ENCODE results near the gene MAD2L2.

GRCh38 chr1:11648039-11648438 lies 32.9 kb downstream of the MAD2L2 start:
- no peak for TF ChIP-seq POLR2AphosphoS5 (IDR thresholded peaks at IDR 0.05; ENCODE audit: control insufficient read depth, insufficient read depth, low read depth, low read length)
- TF ChIP-seq ZBTB40 (IDR thresholded peaks at IDR 0.05): no peak
- no peak for TF ChIP-seq ZBTB40 (CRISPR knock-in tag; IDR thresholded peaks at IDR 0.05)
- no peak for TF ChIP-seq MAFG (tag; conservative IDR thresholded peaks at IDR 0.05)
- TF ChIP-seq CTCF (IDR thresholded peaks at IDR 0.05 in 2 of 3, conservative IDR thresholded peaks at IDR 0.05 in 1 of 3; ENCODE audit: insufficient read depth in 2 of 3, low read depth in 1 of 3, low read length in 3 of 3): no peak
- no peak for TF ChIP-seq ZNF212 (CRISPR knock-in tag; IDR thresholded peaks at IDR 0.05)
- no peak for TF ChIP-seq EZH2 (IDR thresholded peaks at IDR 0.05; ENCODE audit: borderline replicate concordance, low read depth, low read length)
